Purkinje cell (primary cell): ENCODE data around the gene KRTAP2-4. TPM values are rescaled to one million over a fixed set of nuclear protein-coding genes. Genes with fewer than 3 reads are reported as not detected.

ENCODE experiments used
- polyA plus RNA-seq: library from polyadenylated mRNA; unstranded; fragments of >200 nt; fragmentation: Nextera tagmentation; gene quantifications from 2 replicates; pipeline ENCODE4 v1.2.1, GENCODE V29; 2014

The KRTAP2-4 gene
- polyA plus RNA-seq: not detected in 2 replicates

GRCh38 chr17:41065829-41066624 lies at the start of gene KRTAP2-4:
Gene KRTAP2-4 (minus strand): TSS chr17:41065879. CDS start chr17:41065845, 34 bp downstream.

GRCh38 chr17:41105347-41105746 lies 39.7 kb upstream of the KRTAP2-4 start, which contains the start of gene KRTAP4-9:
Gene KRTAP4-9 (plus strand): TSS chr17:41105389. CDS start chr17:41105389, 0 bp downstream.

GRCh38 chr17:41101586-41102259 lies 36.0 kb upstream of the KRTAP2-4 start, which contains the start of gene KRTAP4-16:
Gene KRTAP4-16 (minus strand): TSS chr17:41102209. CDS start chr17:41102209, 0 bp downstream.

GRCh38 chr17:41098042-41098441 lies 32.4 kb upstream of the KRTAP2-4 start, which contains the start of gene KRTAP4-8:
Gene KRTAP4-8 (minus strand): TSS chr17:41098142. CDS start chr17:41098084, 58 bp downstream.

GRCh38 chr17:41084100-41084856 lies 18.6 kb upstream of the KRTAP2-4 start, which contains the start of gene KRTAP4-7:
Gene KRTAP4-7 (plus strand): TSS chr17:41084150. CDS start chr17:41084207, 57 bp downstream.

GRCh38 chr17:41060052-41060604 lies 5.6 kb downstream of the KRTAP2-4 start, which contains the start of gene KRTAP2-3:
Gene KRTAP2-3 (minus strand): TSS chr17:41060114. CDS start chr17:41060050, 64 bp downstream.

GRCh38 chr17:41055130-41055529 lies 10.5 kb downstream of the KRTAP2-4 start, which contains the start of gene KRTAP2-2:
Gene KRTAP2-2 (minus strand): TSS chr17:41055230. CDS start chr17:41055211, 19 bp downstream.

GRCh38 chr17:41046735-41047465 lies 18.8 kb downstream of the KRTAP2-4 start, which contains the start of gene KRTAP2-1:
Gene KRTAP2-1 (minus strand): TSS chr17:41047316. CDS start chr17:41047267, 49 bp downstream.

GRCh38 chr17:41040783-41041571 lies 24.7 kb downstream of the KRTAP2-4 start, which contains the start of gene KRTAP1-1:
Gene KRTAP1-1 (minus strand): TSS chr17:41041450. CDS start chr17:41041397, 53 bp downstream.

GRCh38 chr17:41034346-41034935 lies 31.2 kb downstream of the KRTAP2-4 start, which contains the start of gene KRTAP1-3:
Gene KRTAP1-3 (minus strand): TSS chr17:41034874. CDS start chr17:41034821, 53 bp downstream.

GRCh38 chr17:41029633-41030245 lies 35.9 kb downstream of the KRTAP2-4 start, which contains the start of gene KRTAP1-4:
Gene KRTAP1-4 (minus strand): TSS chr17:41030195. CDS start chr17:41030078, 117 bp downstream.

GRCh38 chr17:41026715-41027471 lies 38.8 kb downstream of the KRTAP2-4 start, which contains the start of gene KRTAP1-5:
Gene KRTAP1-5 (minus strand): TSS chr17:41027208. CDS start chr17:41027155, 53 bp downstream.

Other genes with a start within 250 kb of the KRTAP2-4 start
- gene KRT10, start 243.3 kb downstream of the KRTAP2-4 start, polyA plus RNA-seq: 45.5 and 59.0 TPM in 2 replicates
- gene KRT12, start 198.7 kb downstream of the KRTAP2-4 start, polyA plus RNA-seq: not detected in 2 replicates
- gene KRT20, start 180.6 kb downstream of the KRTAP2-4 start, polyA plus RNA-seq: not detected in 2 replicates
- gene KRT23, start 128.2 kb downstream of the KRTAP2-4 start, polyA plus RNA-seq: 0.60 TPM in 1 of 2 replicates, not detected in the other
- gene KRT39, start 98.9 kb downstream of the KRTAP2-4 start, polyA plus RNA-seq: not detected in 2 replicates
- not detected in 2 replicates for gene KRT40, start 81.6 kb downstream of the KRTAP2-4 start, polyA plus RNA-seq
- not detected in 2 replicates for gene KRTAP3-3, start 71.7 kb downstream of the KRTAP2-4 start, polyA plus RNA-seq
- not detected in 2 replicates for gene KRTAP3-2, start 66.0 kb downstream of the KRTAP2-4 start, polyA plus RNA-seq
- gene KRTAP3-1, start 56.8 kb downstream of the KRTAP2-4 start, polyA plus RNA-seq: not detected in 2 replicates
- not detected in 2 replicates for gene KRTAP1-5, start 38.7 kb downstream of the KRTAP2-4 start, polyA plus RNA-seq
- gene KRTAP1-4, start 35.7 kb downstream of the KRTAP2-4 start, polyA plus RNA-seq: not detected in 2 replicates
- not detected in 2 replicates for gene KRTAP1-3, start 31.0 kb downstream of the KRTAP2-4 start, polyA plus RNA-seq
- 0.28 TPM in 1 of 2 replicates, not detected in the other for gene KRTAP1-1, start 24.4 kb downstream of the KRTAP2-4 start, polyA plus RNA-seq
- not detected in 2 replicates for gene KRTAP2-1, start 18.6 kb downstream of the KRTAP2-4 start, polyA plus RNA-seq
- not detected in 2 replicates for gene KRTAP2-2, start 10.6 kb downstream of the KRTAP2-4 start, polyA plus RNA-seq
- not detected in 2 replicates for gene KRTAP2-3, start 5.8 kb downstream of the KRTAP2-4 start, polyA plus RNA-seq
- gene KRTAP4-7, start 18.3 kb upstream of the KRTAP2-4 start, polyA plus RNA-seq: not detected in 2 replicates
- gene KRTAP4-8, start 32.3 kb upstream of the KRTAP2-4 start, polyA plus RNA-seq: not detected in 2 replicates
- gene KRTAP4-16, start 36.3 kb upstream of the KRTAP2-4 start, polyA plus RNA-seq: not detected in 2 replicates
- not detected in 2 replicates for gene KRTAP4-9, start 39.5 kb upstream of the KRTAP2-4 start, polyA plus RNA-seq
- gene KRTAP4-11, start 52.5 kb upstream of the KRTAP2-4 start, polyA plus RNA-seq: not detected in 2 replicates
- not detected in 2 replicates for gene KRTAP4-12, start 58.3 kb upstream of the KRTAP2-4 start, polyA plus RNA-seq
- gene KRTAP4-6, start 74.7 kb upstream of the KRTAP2-4 start, polyA plus RNA-seq: not detected in 2 replicates
- not detected in 2 replicates for gene KRTAP4-5, start 83.9 kb upstream of the KRTAP2-4 start, polyA plus RNA-seq
- gene KRTAP4-4, start 94.9 kb upstream of the KRTAP2-4 start, polyA plus RNA-seq: not detected in 2 replicates
- not detected in 2 replicates for gene KRTAP4-3, start 102.3 kb upstream of the KRTAP2-4 start, polyA plus RNA-seq
- gene KRTAP4-2, start 112.3 kb upstream of the KRTAP2-4 start, polyA plus RNA-seq: not detected in 2 replicates
- gene KRTAP4-1, start 119.0 kb upstream of the KRTAP2-4 start, polyA plus RNA-seq: not detected in 2 replicates
- gene KRTAP9-1, start 124.0 kb upstream of the KRTAP2-4 start, polyA plus RNA-seq: not detected in 2 replicates
- gene KRTAP9-2, start 160.8 kb upstream of the KRTAP2-4 start, polyA plus RNA-seq: not detected in 2 replicates
- not detected in 2 replicates for gene KRTAP9-3, start 166.6 kb upstream of the KRTAP2-4 start, polyA plus RNA-seq
- gene KRTAP9-8, start 172.1 kb upstream of the KRTAP2-4 start, polyA plus RNA-seq: not detected in 2 replicates
- not detected in 2 replicates for gene KRTAP9-4, start 183.8 kb upstream of the KRTAP2-4 start, polyA plus RNA-seq
- gene KRTAP9-9, start 189.5 kb upstream of the KRTAP2-4 start, polyA plus RNA-seq: not detected in 2 replicates
- gene KRTAP9-6, start 199.5 kb upstream of the KRTAP2-4 start, polyA plus RNA-seq: not detected in 2 replicates
- not detected in 2 replicates for gene KRTAP9-7, start 209.8 kb upstream of the KRTAP2-4 start, polyA plus RNA-seq
- gene KRTAP29-1, start 237.0 kb upstream of the KRTAP2-4 start, polyA plus RNA-seq: not detected in 2 replicates
- gene KRTAP16-1, start 243.4 kb upstream of the KRTAP2-4 start, polyA plus RNA-seq: not detected in 2 replicates
- gene KRTAP17-1, start 249.8 kb upstream of the KRTAP2-4 start, polyA plus RNA-seq: not detected in 2 replicates